Measurements from ENCODE around the gene FLNB. TPM values are rescaled to one million over a fixed set of nuclear protein-coding genes. Genes with fewer than 3 reads are reported as not detected.

Gene FLNB
- total RNA-seq, 2 donors from 2014 or later = 96.9 to 139 TPM

- Histone ChIP-seq H3K36me3 (no peaks in the 10 kb centered on the region), H3K27ac (no peak overlapping the region), H3K4me1 (ENCODE audit: control insufficient read depth in 1 of 2, low read depth in 2 of 2) (peaks cover 0 to 28% of the 10 kb centered on the region in 2 donors), H3K4me3 (no peak overlapping the region), H3K27me3 (replicated peaks; ENCODE audit: insufficient read depth) (no peaks in the 10 kb centered on the region), H3K9me3 (no peaks in the 10 kb centered on the region)
- TF ChIP-seq CTCF (IDR thresholded peaks at IDR 0.05) = no peak
- no peak for ATAC-seq (ENCODE audit: insufficient number of reproducible peaks, low FRiP score, low read depth)
- DNase-seq (ENCODE audit: low spot score) = no peak
Observed at GRCh38 chr3:57961177-57961827, 46.9 kb upstream of the FLNB start.

- Histone ChIP-seq H3K9me3 (no peaks in the 10 kb centered on the region), H3K36me3 (no peaks in the 10 kb centered on the region), H3K27ac (no peak overlapping the region), H3K27me3 (replicated peaks; ENCODE audit: insufficient read depth) (no peaks in the 10 kb centered on the region), H3K4me1 (ENCODE audit: control insufficient read depth in 1 of 2, low read depth in 2 of 2) (peaks cover 0 to 28% of the 10 kb centered on the region in 2 donors), H3K4me3 (no peak overlapping the region)
- DNase-seq (ENCODE audit: low spot score) (no peak), ATAC-seq (ENCODE audit: insufficient number of reproducible peaks, low FRiP score, low read depth) (no peak)
- no peak for TF ChIP-seq CTCF (IDR thresholded peaks at IDR 0.05)
Observed at GRCh38 chr3:57961828-57962447, 46.3 kb upstream of the FLNB start.

- Histone ChIP-seq H3K27ac (no peak overlapping the region), H3K4me1 (ENCODE audit: control insufficient read depth in 1 of 2, low read depth in 2 of 2) (peaks cover 0 to 28% of the 10 kb centered on the region in 2 donors), H3K36me3 (no peaks in the 10 kb centered on the region), H3K9me3 (no peaks in the 10 kb centered on the region), H3K27me3 (replicated peaks; ENCODE audit: insufficient read depth) (no peaks in the 10 kb centered on the region), H3K4me3 (no peak overlapping the region)
- DNase-seq (ENCODE audit: low spot score) (no peak), ATAC-seq (ENCODE audit: insufficient number of reproducible peaks, low FRiP score, low read depth) (no peak)
- TF ChIP-seq CTCF (IDR thresholded peaks at IDR 0.05) = no peak
Observed at GRCh38 chr3:57962448-57962834, 45.8 kb upstream of the FLNB start.

- DNase-seq (ENCODE audit: low spot score) (no peak), ATAC-seq (ENCODE audit: insufficient number of reproducible peaks, low FRiP score, low read depth) (no peak)
- H3K4me3 ChIP-seq = no peak overlapping the region
- H3K9me3 ChIP-seq = no peaks in the 10 kb centered on the region
- H3K36me3 ChIP-seq = no peaks in the 10 kb centered on the region
- no peak overlapping the region for H3K27ac ChIP-seq
- H3K27me3 ChIP-seq (replicated peaks; ENCODE audit: insufficient read depth) = no peaks in the 10 kb centered on the region
- H3K4me1 ChIP-seq (ENCODE audit: control insufficient read depth in 1 of 2, low read depth in 2 of 2) = peaks cover 0 to 21% of the 10 kb centered on the region in 2 donors
- no peak for TF ChIP-seq CTCF (IDR thresholded peaks at IDR 0.05)
Observed at GRCh38 chr3:57963811-57964346, 44.3 kb upstream of the FLNB start.

GRCh38 chr3:57966829-57967228 is 41.4 kb upstream of the FLNB start:
- no peaks in the 10 kb centered on the region for H3K9me3 ChIP-seq
- H3K27ac ChIP-seq = no peak overlapping the region
- TF ChIP-seq CTCF (IDR thresholded peaks at IDR 0.05) = no peak
- H3K4me1 ChIP-seq (ENCODE audit: control insufficient read depth in 1 of 2, low read depth in 2 of 2) = peaks cover 0 to 7% of the 10 kb centered on the region in 2 donors
- H3K27me3 ChIP-seq (replicated peaks; ENCODE audit: insufficient read depth) = no peaks in the 10 kb centered on the region
- H3K36me3 ChIP-seq = no peaks in the 10 kb centered on the region
- no peak overlapping the region for H3K4me3 ChIP-seq
- DNase-seq (ENCODE audit: low spot score) (no peak), ATAC-seq (ENCODE audit: insufficient number of reproducible peaks, low FRiP score, low read depth) (no peak)

Measured in thoracic aorta (tissue), 2 donors.